ENCODE measurements around the gene SEPTIN3. TPM values are rescaled to one million over a fixed set of nuclear protein-coding genes. Genes with fewer than 3 reads are reported as not detected.

SEPTIN3 gene
- total RNA-seq, 5 donors from 2014 or later (not counting 1 experiment from before 2014, with no cell fraction given) = 0.10 to 0.30 (median 0.23) TPM

- CTCF ChIA-PET = no interaction called here
Observed at GRCh38 chr22:42018224-42018623, 49.0 kb downstream of the SEPTIN3 start.

More at GRCh38 chr22:42018224-42018623, 49.0 kb downstream of the SEPTIN3 start:
- ATAC-seq (replicated peaks in 1 of 4) = no peak
- H3K4me3 Mint-ChIP-seq = no peak overlapping the region
- H3K27me3 Mint-ChIP-seq = peaks cover 5 to 18% of the 10 kb centered on the region in 2 donors
- Histone ChIP-seq H3K27ac (ENCODE audit: low read length) (no peak overlapping the region), H3K4me1 (ENCODE audit: control insufficient read depth in 1 of 2, extremely low read depth in 1 of 2, insufficient read depth in 2 of 2, low read length in 2 of 2) (peaks cover 0 to 7% of the 10 kb centered on the region in 2 experiments), H3K36me3 (ENCODE audit: control insufficient read depth in 2 of 2, extremely low read depth in 1 of 2, insufficient read depth in 1 of 2, low read length in 1 of 2) (no peaks in the 10 kb centered on the region), H3K9me3 (no peaks in the 10 kb centered on the region), H3K4me3 (ENCODE audit: control insufficient read depth in 1 of 2, extremely low read depth in 1 of 2, low read length in 1 of 2) (no peak overlapping the region), H3K27me3 (replicated peaks in 1 of 2; ENCODE audit: control insufficient read depth in 2 of 2, extremely low read depth in 1 of 2, insufficient read depth in 2 of 2, low read length in 1 of 2) (peaks cover 0 to 9% of the 10 kb centered on the region in 2 experiments)
- no CpG with 5 or more reads among the region's 1 CpG for WGBS (ENCODE audit: insufficient coverage)
- DNase-seq = no peak
- POLR2A ChIA-PET = interaction anchor here (0.6 to 0.7 kb wide), 2 partner anchors 71 to 1861 kb away, joined by 3 read pairs; no protein-coding TSS in a partner anchor
- H3K36me3 Mint-ChIP-seq = no peaks in the 10 kb centered on the region
- H3K27ac Mint-ChIP-seq = no peak overlapping the region
- no peaks in the 10 kb centered on the region for H3K9me3 Mint-ChIP-seq
- H3K4me1 Mint-ChIP-seq = peaks cover 10 to 12% (median 12%) of the 10 kb centered on the region in 3 donors

Other genes with a start within 250 kb of the SEPTIN3 start
- gene CCDC134, start 168.8 kb upstream of the SEPTIN3 start, total RNA-seq = 10 to 100 TPM; 14.4 to 21.7 (median 16.7) TPM
- 100 to 1,000 TPM in 3 of 5 donors, 10 to 100 TPM in 2; 71.9 to 128 (median 112) TPM for gene SREBF2, start 136.3 kb upstream of the SEPTIN3 start, total RNA-seq
- 1 to 10 TPM in 1 of 5 donors, under 1 TPM in 3, not detected in 1; 0.56 to 1.2 (median 0.75) TPM for gene SHISA8, start 54.4 kb upstream of the SEPTIN3 start, total RNA-seq
- gene TNFRSF13C, start 42.6 kb upstream of the SEPTIN3 start, total RNA-seq = 10 to 100 TPM; 11.4 to 22.5 (median 15.4) TPM
- 10 to 100 TPM in 2 of 5 donors, 1 to 10 TPM in 3; 5.1 to 16.7 (median 7.9) TPM for gene CENPM, start 22.3 kb upstream of the SEPTIN3 start, total RNA-seq
- gene WBP2NL, start 29.3 kb downstream of the SEPTIN3 start, total RNA-seq = 1 to 10 TPM; 1.5 to 2.8 (median 2.2) TPM
- gene NAGA, start 101.4 kb downstream of the SEPTIN3 start, total RNA-seq = 10 to 100 TPM in 3 of 5 donors, 1 to 10 TPM in 2; 6.9 to 14.3 (median 11.6) TPM
- gene PHETA2, start 104.8 kb downstream of the SEPTIN3 start, total RNA-seq = 1 to 10 TPM in 3 of 5 donors, under 1 TPM in 2; 0.83 to 2.0 (median 1.5) TPM
- gene SMDT1, start 110.3 kb downstream of the SEPTIN3 start, total RNA-seq = 100 to 1,000 TPM; 101 to 176 (median 114) TPM
- 10 to 100 TPM; 36.6 to 52.3 (median 39.6) TPM for gene NDUFA6, start 121.3 kb downstream of the SEPTIN3 start, total RNA-seq
- 1 to 10 TPM; 4.5 to 9.8 (median 8.6) TPM for gene CYP2D6, start 161.4 kb downstream of the SEPTIN3 start, total RNA-seq

Measured in T-cell (primary cell).